ENCODE data around the gene UROD.

The UROD gene

GRCh38 chr1:45011837-45012638 lies at the start of gene UROD:
TSS of gene UROD (plus strand) at chr1:45012254. CDS start at chr1:45012266, 12 bp downstream.
- TF ChIP-seq GATA3 (IDR thresholded peaks at IDR 0.05; ENCODE audit: low read depth, low read length) (no peak), GATA2 (IDR thresholded peaks at IDR 0.05; ENCODE audit: low read depth, low read length) (no peak)

- no peak for TF ChIP-seq GATA2 (IDR thresholded peaks at IDR 0.05; ENCODE audit: low read depth, low read length)
Observed at GRCh38 chr1:44962729-44963128, 49.3 kb upstream of the UROD start.

DNA sequence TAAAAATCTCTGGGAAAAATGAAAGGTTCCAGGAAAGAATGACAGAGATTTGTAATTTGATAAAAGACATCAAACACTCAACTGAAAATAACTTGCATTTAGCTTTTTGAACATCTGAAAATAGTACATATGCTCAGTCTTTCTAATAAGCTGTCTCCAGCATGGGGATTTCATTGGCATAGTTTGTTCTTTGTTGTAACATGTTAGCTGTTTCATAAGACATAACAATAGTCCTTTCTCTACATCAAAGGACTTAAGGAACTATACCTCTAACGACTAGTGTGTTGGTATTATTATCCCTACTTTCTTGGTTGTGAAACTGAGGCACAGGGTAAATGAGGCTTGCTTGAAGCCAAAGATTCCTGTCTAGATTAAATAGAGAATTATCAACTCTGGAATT lies 47.7 kb upstream of the UROD start:
- TF ChIP-seq GATA2 (IDR thresholded peaks at IDR 0.05; ENCODE audit: low read depth, low read length) (no peak), GATA3 (IDR thresholded peaks at IDR 0.05; ENCODE audit: low read depth, low read length) (no peak)

DNA sequence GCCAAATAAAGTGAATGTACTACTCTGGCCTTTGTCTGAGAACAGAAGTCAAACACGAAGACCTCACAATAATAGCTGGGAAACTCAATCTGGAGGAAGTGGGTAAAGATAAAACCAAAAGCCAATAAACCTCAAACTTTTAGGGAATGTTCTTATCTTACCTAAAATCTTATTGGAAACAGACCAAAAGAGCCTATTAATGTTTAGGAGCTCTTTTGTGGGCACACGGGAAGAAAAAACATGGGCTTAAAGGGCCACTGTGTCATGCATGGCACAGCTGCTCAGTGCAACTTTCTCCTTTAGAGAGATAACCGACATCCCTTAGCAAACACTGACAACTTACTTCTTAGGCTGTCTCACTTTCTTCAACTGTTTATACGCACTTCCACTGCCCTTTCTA lies 41.7 kb upstream of the UROD start:
- TF ChIP-seq GATA3 (IDR thresholded peaks at IDR 0.05; ENCODE audit: low read depth, low read length) (no peak), GATA2 (IDR thresholded peaks at IDR 0.05; ENCODE audit: low read depth, low read length) (no peak)

- TF ChIP-seq GATA3 (IDR thresholded peaks at IDR 0.05; ENCODE audit: low read depth, low read length) (no peak), GATA2 (IDR thresholded peaks at IDR 0.05; ENCODE audit: low read depth, low read length) (no peak)
Observed at GRCh38 chr1:44973645-44974044, 38.4 kb upstream of the UROD start.

GRCh38 chr1:44976252-44976651 lies 35.8 kb upstream of the UROD start:
- TF ChIP-seq GATA3 (IDR thresholded peaks at IDR 0.05; ENCODE audit: low read depth, low read length), result no peak
- TF ChIP-seq GATA2 (IDR thresholded peaks at IDR 0.05; ENCODE audit: low read depth, low read length), result no peak

DNA sequence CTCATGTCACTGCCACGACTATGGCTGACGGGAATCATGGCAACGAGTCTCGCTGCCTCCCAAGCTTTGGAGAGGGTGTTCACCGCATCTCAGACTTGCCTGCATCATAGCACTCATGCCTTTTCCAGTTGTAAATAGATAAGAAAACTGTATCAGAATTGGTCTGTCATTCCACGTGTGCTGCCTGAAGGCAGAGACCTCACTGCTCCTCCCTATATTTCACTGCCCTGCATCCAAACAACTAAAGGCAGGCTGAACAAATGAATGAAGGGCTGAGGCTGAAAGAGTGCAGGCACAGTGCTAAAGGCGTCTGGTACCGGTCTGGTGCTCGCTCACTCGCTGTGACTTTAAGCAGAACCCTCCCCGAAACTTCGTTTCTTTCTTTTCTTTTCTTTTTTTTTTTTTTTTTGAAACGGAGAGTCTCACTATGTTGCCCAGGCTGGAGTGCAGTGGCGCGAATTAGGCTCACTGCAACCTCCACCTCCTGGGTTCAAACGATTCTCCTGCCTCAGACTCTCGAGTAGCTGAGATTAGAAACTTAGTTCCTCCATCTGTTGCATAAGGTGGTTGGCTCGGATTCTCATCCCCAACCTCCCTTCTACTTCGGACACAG lies 26.2 kb upstream of the UROD start:
- TF ChIP-seq GATA3 (IDR thresholded peaks at IDR 0.05; ENCODE audit: low read depth, low read length) (no peak), GATA2 (IDR thresholded peaks at IDR 0.05; ENCODE audit: low read depth, low read length) (no peak)

DNA sequence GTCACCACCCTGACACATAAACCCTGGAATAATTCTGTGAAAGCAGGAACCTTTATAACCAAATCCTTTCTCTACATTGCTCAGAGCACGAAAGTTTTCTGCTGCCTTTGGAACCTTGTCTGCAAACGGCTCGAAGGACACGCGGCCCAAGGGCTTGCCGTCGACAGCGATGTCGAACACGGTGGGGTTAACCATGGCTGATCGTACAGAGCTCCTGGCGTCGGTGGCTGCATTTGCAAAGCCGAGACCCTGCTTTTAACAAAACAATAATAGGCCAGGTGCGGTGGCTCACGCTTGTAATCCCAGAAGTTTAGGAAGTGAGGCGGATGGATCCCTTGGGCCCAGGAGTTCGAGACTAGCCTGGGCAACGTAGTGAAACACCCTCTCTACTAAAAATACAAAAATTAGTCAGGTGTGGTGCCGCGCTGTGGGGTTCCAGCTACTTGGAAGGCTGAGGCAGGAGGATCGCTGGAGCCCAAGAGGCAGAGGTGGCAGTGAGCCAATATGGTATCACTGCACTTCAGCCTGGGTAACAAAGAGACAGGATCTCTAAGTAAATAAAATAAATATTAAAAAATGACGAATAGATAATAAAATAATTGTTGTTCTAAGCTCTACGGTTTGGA lies 23.4 kb upstream of the UROD start:
- TF ChIP-seq GATA3 (IDR thresholded peaks at IDR 0.05; ENCODE audit: low read depth, low read length), result no peak

DNA sequence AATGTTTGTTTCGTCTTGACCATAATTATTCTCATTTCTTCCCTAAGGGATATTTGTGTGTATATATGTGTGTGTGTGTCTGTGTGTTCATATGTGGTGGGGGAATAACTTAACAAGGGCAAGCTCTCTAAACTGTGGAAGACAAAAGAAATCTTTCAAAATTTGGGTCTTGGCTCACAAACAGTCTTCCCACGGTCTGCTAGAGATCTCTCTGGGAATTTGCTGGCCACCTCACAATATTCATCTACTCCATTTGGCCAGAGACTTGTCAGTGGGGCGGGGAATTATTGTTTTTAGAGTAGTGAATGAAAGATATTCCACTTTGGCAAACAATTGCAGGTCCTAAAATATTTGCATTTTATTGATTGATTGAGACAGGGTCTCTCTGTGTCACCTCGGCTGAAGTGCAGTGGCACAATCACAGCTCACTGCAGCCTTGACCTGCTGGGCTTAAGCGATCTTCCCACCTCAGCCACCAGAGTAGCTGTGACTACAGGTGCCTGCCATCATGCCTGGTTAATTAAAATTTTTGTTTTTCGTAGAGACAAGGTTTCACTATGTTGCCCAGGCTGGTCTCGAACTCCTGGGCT lies 17.6 kb upstream of the UROD start:
- TF ChIP-seq GATA2 (IDR thresholded peaks at IDR 0.05; ENCODE audit: low read depth, low read length) (no peak), GATA3 (IDR thresholded peaks at IDR 0.05; ENCODE audit: low read depth, low read length) (no peak)

GRCh38 chr1:44995467-44996238 lies 16.4 kb upstream of the UROD start:
- no peak for TF ChIP-seq GATA3 (IDR thresholded peaks at IDR 0.05; ENCODE audit: low read depth, low read length)
- no peak for TF ChIP-seq GATA2 (IDR thresholded peaks at IDR 0.05; ENCODE audit: low read depth, low read length)

DNA sequence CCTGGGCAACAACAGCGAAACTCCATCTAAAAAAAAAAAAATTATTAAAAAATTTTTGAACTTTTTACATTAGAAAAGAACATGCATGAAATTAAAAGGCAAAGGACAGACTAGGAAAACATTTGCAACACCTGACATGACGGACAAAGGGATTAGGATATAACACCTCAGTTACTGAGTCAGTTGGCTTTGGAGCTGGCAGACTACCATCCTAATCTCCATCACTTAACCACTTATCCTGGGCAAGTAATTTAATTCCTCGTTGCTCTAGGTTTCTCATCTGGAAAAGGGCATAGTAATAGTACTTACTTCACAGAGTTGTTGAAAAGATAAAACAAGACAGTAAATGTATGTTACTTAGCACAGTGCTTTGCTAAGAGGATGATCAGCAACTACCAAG lies 12.8 kb upstream of the UROD start:
- TF ChIP-seq GATA2 (IDR thresholded peaks at IDR 0.05; ENCODE audit: low read depth, low read length), result no peak
- no peak for TF ChIP-seq GATA3 (IDR thresholded peaks at IDR 0.05; ENCODE audit: low read depth, low read length)

- TF ChIP-seq GATA2 (IDR thresholded peaks at IDR 0.05; ENCODE audit: low read depth, low read length) (no peak), GATA3 (IDR thresholded peaks at IDR 0.05; ENCODE audit: low read depth, low read length) (no peak)
Observed at GRCh38 chr1:45001011-45001481, 11.0 kb upstream of the UROD start.

- no peak for TF ChIP-seq GATA3 (IDR thresholded peaks at IDR 0.05; ENCODE audit: low read depth, low read length)
- TF ChIP-seq GATA2 (IDR thresholded peaks at IDR 0.05; ENCODE audit: low read depth, low read length), result no peak
Observed at GRCh38 chr1:45002650-45003645, 9.1 kb upstream of the UROD start.
